Stomach smooth muscle (tissue), 2 donors: ENCODE measurements around the gene OR10H4.
A peak's percentile ranks its signal among the peaks of the same experiment; 100 is the strongest.
"Not testable (repeated sequence)": the region's sequence is repeated elsewhere in the genome, so short reads cannot be mapped to it uniquely, and the experiment has no call there.

ENCODE experiments used
- H3K27ac ChIP-seq: one replicate; pipeline ENCODE4 v1.7.0; 2013; ENCODE audit warnings: mild to moderate bottlenecking, low read length, inconsistent platforms
- H3K27me3 ChIP-seq, 2 donors: one replicate each; pipeline ENCODE4 v1.7.0; 2013; ENCODE audit warnings: low read length in 2 of 2; ENCODE audit not compliant: insufficient read depth in 2 of 2, control insufficient read depth in 1 of 2
- H3K36me3 ChIP-seq, 2 donors: one replicate each; pipeline ENCODE4 v1.7.0; 2013; ENCODE audit warnings: low read length in 2 of 2; ENCODE audit not compliant: control insufficient read depth in 2 of 2, insufficient read depth in 2 of 2
- H3K4me1 ChIP-seq: one replicate; pipeline ENCODE4 v1.7.0; 2013; ENCODE audit warnings: low read length; ENCODE audit not compliant: control insufficient read depth, insufficient read depth
- H3K4me3 ChIP-seq, 2 donors: one replicate each; pipeline ENCODE4 v1.7.0; 2013; ENCODE audit warnings: low read length in 2 of 2
- H3K9ac ChIP-seq, 2 donors: one replicate each; pipeline ENCODE4 v1.7.0; 2013; ENCODE audit warnings: low read length in 2 of 2, mild to moderate bottlenecking in 1 of 2
- H3K9me3 ChIP-seq, 2 donors: one replicate each; pipeline ENCODE4 v1.7.0; 2013; ENCODE audit warnings: low read length in 2 of 2; ENCODE audit not compliant: control insufficient read depth in 2 of 2
- donor health status: healthy.
- donor health status: Pancreatic carcinoma.

OR10H4 gene

GRCh38 chr19:15948223-15949058, at the start of gene OR10H4:
OR10H4 (plus strand) TSS chr19:15949008; CDS start chr19:15949008, 0 bp downstream.
- H3K4me3 ChIP-seq: peak within 1 kb of the TSS in 1 of 2 donors; percentile 16
- H3K27me3 ChIP-seq: no peaks in the 10 kb centered on the region
- H3K36me3 ChIP-seq: no peaks in the 10 kb centered on the region
- H3K9me3 ChIP-seq: peaks cover 4 to 9% of the 10 kb centered on the region in 2 donors
- H3K4me1 ChIP-seq: no peaks in the 10 kb centered on the region
- H3K27ac ChIP-seq: no peak within 1 kb of the TSS
- H3K9ac ChIP-seq: no peak within 1 kb of the TSS

GRCh38 chr19:15899561-15899960, 49.2 kb upstream of the OR10H4 start:
- not testable (repeated sequence) for H3K4me1 ChIP-seq, H3K27me3 ChIP-seq, H3K36me3 ChIP-seq, H3K27ac ChIP-seq, H3K9me3 ChIP-seq, H3K4me3 ChIP-seq, H3K9ac ChIP-seq

DNA sequence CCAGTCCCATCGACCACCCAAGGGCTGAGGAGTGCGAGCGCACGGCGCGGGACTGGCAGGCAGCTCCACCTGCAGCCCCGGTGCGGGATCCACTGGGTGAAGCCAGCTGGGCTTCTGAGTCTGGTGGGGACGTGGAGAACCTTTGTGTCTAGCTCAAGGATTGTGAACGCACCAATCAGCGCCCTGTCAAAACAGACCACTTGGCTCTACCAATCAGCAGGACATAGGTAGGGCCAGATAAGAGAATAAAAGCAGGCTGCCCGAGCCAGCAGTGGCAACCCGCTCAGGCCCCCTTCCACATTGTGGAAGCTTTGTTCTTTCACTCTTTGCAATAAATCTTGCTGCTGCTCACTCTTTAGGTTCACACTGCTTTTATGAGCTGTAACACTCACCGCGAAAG, 48.8 kb upstream of the OR10H4 start:
- H3K36me3 ChIP-seq, H3K27me3 ChIP-seq, H3K27ac ChIP-seq, H3K4me3 ChIP-seq, H3K9me3 ChIP-seq, H3K9ac ChIP-seq, H3K4me1 ChIP-seq: not testable (repeated sequence)

- peaks cover 2 to 3% of the 10 kb centered on the region in 2 donors for H3K9me3 ChIP-seq
- H3K36me3 ChIP-seq: no peaks in the 10 kb centered on the region
- H3K4me3 ChIP-seq: no peak overlapping the region
- no peak overlapping the region for H3K9ac ChIP-seq
- no peaks in the 10 kb centered on the region for H3K4me1 ChIP-seq
- no peak overlapping the region for H3K27ac ChIP-seq
- H3K27me3 ChIP-seq: peaks cover 3 to 6% of the 10 kb centered on the region in 2 donors
These were observed 48.3 kb upstream of the OR10H4 start for GRCh38 chr19:15900504-15900903.

- H3K9ac ChIP-seq: no peak overlapping the region
- no peak overlapping the region for H3K27ac ChIP-seq
- peaks cover 0 to 5% of the 10 kb centered on the region in 2 donors for H3K27me3 ChIP-seq
- H3K9me3 ChIP-seq: peaks cover 0 to 2% of the 10 kb centered on the region in 2 donors
- H3K36me3 ChIP-seq: no peaks in the 10 kb centered on the region
- H3K4me3 ChIP-seq: no peak overlapping the region
- no peaks in the 10 kb centered on the region for H3K4me1 ChIP-seq
These were observed 46.6 kb upstream of the OR10H4 start for GRCh38 chr19:15902254-15902653.

- not testable (repeated sequence) for H3K27ac ChIP-seq, H3K36me3 ChIP-seq, H3K9me3 ChIP-seq, H3K27me3 ChIP-seq, H3K4me3 ChIP-seq, H3K9ac ChIP-seq, H3K4me1 ChIP-seq
These were observed 45.9 kb upstream of the OR10H4 start for GRCh38 chr19:15902898-15903297.

DNA sequence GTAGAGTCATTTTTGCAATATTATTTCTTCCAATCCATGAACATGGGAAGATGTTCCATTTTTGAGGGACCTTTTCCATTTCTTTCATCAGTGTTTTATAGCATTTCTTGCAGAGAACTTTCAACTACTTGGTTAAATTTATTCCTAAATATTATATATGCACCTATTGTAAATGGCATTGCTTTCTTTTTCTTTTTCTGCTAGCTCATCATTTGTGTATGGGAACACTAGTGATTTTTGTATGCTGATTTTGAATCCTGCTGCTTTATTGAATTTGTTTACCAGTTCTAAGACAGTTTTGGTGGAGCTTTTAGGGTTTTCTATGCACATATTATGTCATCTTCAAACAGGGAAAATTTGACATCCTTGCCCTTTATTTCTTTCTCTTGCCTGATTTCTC, 43.8 kb upstream of the OR10H4 start:
- H3K4me3 ChIP-seq: no peak overlapping the region
- peaks cover 0 to 2% of the 10 kb centered on the region in 2 donors for H3K9me3 ChIP-seq
- no peaks in the 10 kb centered on the region for H3K36me3 ChIP-seq
- no peaks in the 10 kb centered on the region for H3K4me1 ChIP-seq
- no peak overlapping the region for H3K9ac ChIP-seq
- H3K27me3 ChIP-seq: peaks cover 0 to 5% of the 10 kb centered on the region in 2 donors
- no peak overlapping the region for H3K27ac ChIP-seq

GRCh38 chr19:15911599-15912235, 37.1 kb upstream of the OR10H4 start:
- Histone ChIP-seq H3K4me1 (no peaks in the 10 kb centered on the region), H3K27me3 (peaks cover 4 to 18% of the 10 kb centered on the region in 2 donors), H3K9ac (no peak overlapping the region), H3K27ac (no peak overlapping the region), H3K4me3 (no peak overlapping the region), H3K36me3 (no peaks in the 10 kb centered on the region), H3K9me3 (peaks cover 2 to 9% of the 10 kb centered on the region in 2 donors)

DNA sequence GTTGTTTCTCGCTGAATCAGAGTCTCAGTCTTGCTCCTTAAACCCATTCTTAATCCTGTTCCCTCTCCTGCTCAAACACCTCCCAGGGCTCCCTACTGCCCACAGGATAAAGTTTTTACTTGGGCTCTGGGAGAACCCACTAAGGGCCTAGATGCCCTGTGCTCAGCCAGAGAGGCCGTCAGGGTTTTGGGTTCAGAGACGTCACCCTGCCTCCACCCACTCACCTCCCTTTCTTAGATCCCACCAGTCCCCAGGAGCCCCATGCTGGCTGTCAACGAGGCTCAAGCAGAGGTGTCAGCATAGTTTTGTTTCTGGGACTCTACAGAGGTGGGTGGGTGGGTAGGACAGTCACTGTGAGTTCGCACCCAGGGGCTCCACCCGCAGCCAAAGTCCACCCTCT, 35.4 kb upstream of the OR10H4 start:
- Histone ChIP-seq H3K4me1 (no peaks in the 10 kb centered on the region), H3K9ac (no peak overlapping the region), H3K36me3 (no peaks in the 10 kb centered on the region), H3K4me3 (no peak overlapping the region), H3K9me3 (peaks cover 2 to 9% of the 10 kb centered on the region in 2 donors), H3K27me3 (peaks cover 7 to 18% of the 10 kb centered on the region in 2 donors), H3K27ac (no peak overlapping the region)

- Histone ChIP-seq H3K9ac (no peak overlapping the region), H3K4me3 (no peak overlapping the region), H3K27me3 (peaks cover 7 to 18% of the 10 kb centered on the region in 2 donors)
These were observed 35.0 kb upstream of the OR10H4 start for GRCh38 chr19:15913830-15914229.

GRCh38 chr19:15915109-15915508, 33.7 kb upstream of the OR10H4 start:
- Histone ChIP-seq H3K27me3 (peaks cover 7 to 18% of the 10 kb centered on the region in 2 donors), H3K27ac (no peak overlapping the region), H3K9ac (no peak overlapping the region), H3K9me3 (peaks cover 2 to 9% of the 10 kb centered on the region in 2 donors), H3K4me1 (no peaks in the 10 kb centered on the region), H3K36me3 (no peaks in the 10 kb centered on the region), H3K4me3 (no peak overlapping the region)

More at GRCh38 chr19:15913830-15914229, 35.0 kb upstream of the OR10H4 start:
- Histone ChIP-seq H3K36me3 (no peaks in the 10 kb centered on the region), H3K9me3 (peaks cover 2 to 9% of the 10 kb centered on the region in 2 donors), H3K4me1 (no peaks in the 10 kb centered on the region), H3K27ac (no peak overlapping the region)
